C4-2B (cell line): ENCODE measurements around the gene GAL3ST1.

Source experiments
- ZFX ChIP-seq: fragments of 450-650 bp; IDR thresholded peaks from 2 replicates; pipeline ENCODE4 v1.6.1; 2017
- TF ChIP-seq, protein P1 (sequence below): fragments of 450-650 bp; conservative IDR thresholded peaks from 2 replicates; pipeline ENCODE4 v1.5.1; 2017; ENCODE audit warnings: mild to moderate bottlenecking

- TF ChIP-seq, protein P1, sequence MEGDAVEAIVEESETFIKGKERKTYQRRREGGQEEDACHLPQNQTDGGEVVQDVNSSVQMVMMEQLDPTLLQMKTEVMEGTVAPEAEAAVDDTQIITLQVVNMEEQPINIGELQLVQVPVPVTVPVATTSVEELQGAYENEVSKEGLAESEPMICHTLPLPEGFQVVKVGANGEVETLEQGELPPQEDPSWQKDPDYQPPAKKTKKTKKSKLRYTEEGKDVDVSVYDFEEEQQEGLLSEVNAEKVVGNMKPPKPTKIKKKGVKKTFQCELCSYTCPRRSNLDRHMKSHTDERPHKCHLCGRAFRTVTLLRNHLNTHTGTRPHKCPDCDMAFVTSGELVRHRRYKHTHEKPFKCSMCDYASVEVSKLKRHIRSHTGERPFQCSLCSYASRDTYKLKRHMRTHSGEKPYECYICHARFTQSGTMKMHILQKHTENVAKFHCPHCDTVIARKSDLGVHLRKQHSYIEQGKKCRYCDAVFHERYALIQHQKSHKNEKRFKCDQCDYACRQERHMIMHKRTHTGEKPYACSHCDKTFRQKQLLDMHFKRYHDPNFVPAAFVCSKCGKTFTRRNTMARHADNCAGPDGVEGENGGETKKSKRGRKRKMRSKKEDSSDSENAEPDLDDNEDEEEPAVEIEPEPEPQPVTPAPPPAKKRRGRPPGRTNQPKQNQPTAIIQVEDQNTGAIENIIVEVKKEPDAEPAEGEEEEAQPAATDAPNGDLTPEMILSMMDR = no peak
- no peak for TF ChIP-seq ZFX
Observed at GRCh38 chr22:30511109-30511508, 63.4 kb downstream of the GAL3ST1 start.
